HepG2 (cell line): ENCODE results near the gene DOCK1. TPM values are rescaled to one million over a fixed set of nuclear protein-coding genes. Genes with fewer than 3 reads are reported as not detected.

Experiments used
- ATAC-seq: fragments of 200-7000 bp; cut with Tn5 transposase; 3 replicates; pipeline ENCODE4 v1.9.1; 2020; ENCODE audit warnings: mild to moderate bottlenecking, moderate library complexity
- BruUV-seq: library from RNA; stranded (reverse); fragments of 400-500 nt; replicated peaks from 2 replicates; lab custom pipeline; 2021; lab: Mats Ljungman, UMichigan
- CTCF ChIA-PET: fragments of 300-600 bp; formaldehyde crosslinking; extraction: SDS; loops from one replicate; lab custom pipeline; 2021; ENCODE audit warnings: low total read pairs, inconsistent platforms, low intra/inter-chr PET ratio; lab: Yijun Ruan, JAX
- POLR2A ChIA-PET: fragments of 350-600 bp; sonication (Branson Sonifier 250); formaldehyde crosslinking; loops from one replicate; lab custom pipeline; 2020; ENCODE audit warnings: antibody characterized with exemption, inconsistent platforms; lab: Yijun Ruan, JAX
- DNase-seq: peaks from one replicate; pipeline ENCODE4 v3.0.0-alpha.2; 2015; ENCODE audit warnings: low spot score
- FAIRE-seq: peaks from 3 replicates; lab custom pipeline; 2011; peaks lifted over from hg19 to GRCh38; lab: Jason Lieb, UNC
- H2AFZ ChIP-seq: one replicate; pipeline ENCODE4 v1.6.1; 2011; ENCODE audit warnings: low read length, inconsistent platforms
- H3K27ac ChIP-seq: fragments of 300-600 bp; 3 replicates; pipeline ENCODE4 v1.8.0; 2011; ENCODE audit warnings: mixed run types, mild to moderate bottlenecking, mixed read lengths, low read length, inconsistent platforms; ENCODE audit not compliant: insufficient read depth; ENCODE audit errors: extremely low read length
- H3K27me3 ChIP-seq, 2 experiments: fragments of 200-600 bp in 1 of 2; 2 replicates in 1 of 2; 3 replicates in 1 of 2; pipeline versions ENCODE4 v1.6.0 to v1.8.0; 2011; ENCODE audit warnings: low read length in 2 of 2, mild to moderate bottlenecking in 2 of 2, moderate library complexity in 2 of 2, inconsistent platforms in 1 of 2; ENCODE audit not compliant: insufficient read depth in 2 of 2, control insufficient read depth in 1 of 2
- H3K36me3 ChIP-seq, 2 experiments: fragments of 200-600 bp in 1 of 2; replicated peaks in 1 of 2; 2 replicates in 1 of 2; 3 replicates in 1 of 2; pipeline versions ENCODE4 v1.5.1 to v1.8.0; 2011; ENCODE audit warnings: low read length in 2 of 2, inconsistent platforms in 1 of 2; ENCODE audit not compliant: insufficient read depth in 2 of 2, control insufficient read depth in 1 of 2
- H3K4me1 ChIP-seq: 2 replicates; pipeline ENCODE4 v1.5.1; 2012; ENCODE audit warnings: low read length, inconsistent platforms; ENCODE audit not compliant: insufficient read depth
- H3K4me2 ChIP-seq: 2 replicates; pipeline ENCODE4 v1.6.0; 2011; ENCODE audit warnings: low read depth, low read length, inconsistent platforms
- H3K4me3 ChIP-seq, 3 experiments: fragments of 200-600 bp in 1 of 3; sonication (generic), shearing (Covaris generic) in 1 of 3; replicated peaks in 1 of 3; 2 replicates each; pipeline ENCODE4 v1.5.1; 2011 to 2016; ENCODE audit warnings: low read length in 3 of 3, inconsistent platforms in 2 of 3, low read depth in 2 of 3, mild to moderate bottlenecking in 2 of 3, control low read depth in 1 of 3, mixed read lengths in 1 of 3; ENCODE audit not compliant: insufficient read depth in 1 of 3
- H3K79me2 ChIP-seq: one replicate; pipeline ENCODE4 v1.6.1; 2011; ENCODE audit warnings: low read length, inconsistent platforms; ENCODE audit not compliant: insufficient read depth
- H3K9ac ChIP-seq: 2 replicates; pipeline ENCODE4 v1.6.0; 2011; ENCODE audit warnings: mild to moderate bottlenecking, low read depth, low read length, inconsistent platforms; ENCODE audit not compliant: insufficient read depth
- H3K9me3 ChIP-seq: 2 replicates; pipeline ENCODE4 v1.5.1; 2012; ENCODE audit warnings: mild to moderate bottlenecking, low read length
- H4K20me1 ChIP-seq: 2 replicates; pipeline ENCODE4 v1.6.0; 2011; ENCODE audit warnings: inconsistent platforms, mild to moderate bottlenecking, low read length, moderate library complexity; ENCODE audit not compliant: insufficient read depth
- ATF4 ChIP-seq, 2 experiments: fragments of 450-650 bp in 1 of 2; sonication (generic) in 1 of 2; formaldehyde crosslinking; IDR thresholded peaks; 2 replicates each; pipeline versions ENCODE4 v1.5.0 to v1.8.0; 2020 to 2022; ENCODE audit warnings: mild to moderate bottlenecking in 1 of 2, missing genetic modification reagents in 1 of 2
- MED1 ChIP-seq: sonication (generic); formaldehyde crosslinking; IDR thresholded peaks from 2 replicates; pipeline ENCODE4 v1.4.0; 2020; ENCODE audit warnings: missing genetic modification reagents
- NCOA1 ChIP-seq: sonication (generic); formaldehyde crosslinking; IDR thresholded peaks from 2 replicates; pipeline ENCODE4 v1.9.0; 2021; ENCODE audit warnings: missing genetic modification reagents
- PPARG ChIP-seq: conservative IDR thresholded peaks from 2 replicates; pipeline ENCODE4 v1.6.1; 2016; ENCODE audit warnings: missing biosample characterization, missing genetic modification reagents
- RFXANK ChIP-seq: IDR thresholded peaks from 2 replicates; pipeline ENCODE4 v1.6.1; 2016
- SCMH1 ChIP-seq: sonication (generic); formaldehyde crosslinking; IDR thresholded peaks from 2 replicates; pipeline ENCODE4 v1.9.0; 2021; ENCODE audit warnings: missing genetic modification reagents, mild to moderate bottlenecking, borderline replicate concordance
- SKI ChIP-seq: fragments of 450-650 bp; IDR thresholded peaks from one replicate; pipeline ENCODE4 v1.6.1; 2018; ENCODE audit warnings: mild to moderate bottlenecking; ENCODE audit not compliant: partially characterized antibody
- ZMYM2 ChIP-seq: sonication (generic); formaldehyde crosslinking; IDR thresholded peaks from 2 replicates; pipeline ENCODE4 v1.8.0; 2022; ENCODE audit warnings: mild to moderate bottlenecking, missing genetic modification reagents
- WGBS: methylation state at CpG from one replicate; pipeline ENCODE4 v1.1.6; 2017; ENCODE audit warnings: low lambda C conversion rate; 5-methylcytosine and 5-hydroxymethylcytosine counted together
- in situ Hi-C: cut with HindIII; loops from 2 replicates; pipeline ENCODE4 v1.10.0; 2017; ENCODE audit warnings: low pct_unique_long_range_greater_than_20kb; ENCODE audit not compliant: extremely low pct_ligation_motif_present
- intact Hi-C: fragments of 100-400 bp; cut with micrococcal nuclease; formaldehyde crosslinking; loops from one replicate; pipeline ENCODE4 v1.10.0; 2022; ENCODE audit not compliant: unreplicated experiment
- polyA plus RNA-seq, 8 experiments: library from polyadenylated mRNA; depleted of rRNA in 3 of 8; stranded (reverse) in 7 of 8; unstranded in 1 of 8; fragments of >200 nt; fragmentation: Illumina TruSeq in 4 of 8; extraction: Trizol in 4 of 8; gene quantifications; 2 replicates each; pipeline versions ENCODE4 v1.2.1 to v1.2.3, GENCODE V29; 2011 to 2016; ENCODE audit warnings: low read depth in 4 of 8, missing spikeins in 1 of 8, mixed read lengths in 1 of 8; ENCODE audit not compliant: insufficient read depth in 1 of 8
- total RNA-seq, 5 experiments: library from RNA; depleted of rRNA; stranded (reverse); fragments of >200 nt; fragmentation: Illumina TruSeq; extraction: Trizol; gene quantifications; 2 replicates each; pipeline ENCODE4 v1.2.3, GENCODE V29; 2016; ENCODE audit warnings: low read depth in 1 of 5
- TF ChIP-seq, protein P1 (sequence below): sonication (generic); formaldehyde crosslinking; IDR thresholded peaks from 2 replicates; pipeline ENCODE4 v1.4.0; 2020; ENCODE audit warnings: mild to moderate bottlenecking, missing genetic modification reagents

Gene DOCK1
- total and polyA plus RNA-seq, 2 of the 13 experiments (the other 11 are each of a cell fraction or from before 2014, with no cell fraction given): 8.3 to 25.5 TPM

GRCh38 chr10:127094984-127095383 lies 189.8 kb downstream of the DOCK1 start:
- Histone ChIP-seq H4K20me1 (no peaks in the 10 kb centered on the region), H3K36me3 (peaks cover 2 to 3% of the 10 kb centered on the region in 2 experiments; a peak in 3 of 5 replicates), H3K4me1 (peaks cover 21% of the 10 kb centered on the region), H3K4me2 (no peak overlapping the region), H3K4me3 (no peak overlapping the region), H3K9me3 (no peaks in the 10 kb centered on the region), H3K27ac (no peak overlapping the region), H2AFZ (no peak overlapping the region), H3K27me3 (no peaks in the 10 kb centered on the region), H3K79me2 (no peaks in the 10 kb centered on the region), H3K9ac (no peak overlapping the region)
- POLR2A ChIA-PET: no interaction called here
- FAIRE-seq (no peak), DNase-seq (no peak), ATAC-seq (no peak)
- no peak for TF ChIP-seq MED1 (CRISPR knock-in tag)
- no peak for TF ChIP-seq RFXANK (CRISPR knock-in tag)
- no peak for TF ChIP-seq SCMH1 (CRISPR knock-in tag)
- no peak for TF ChIP-seq SKI
- TF ChIP-seq ZMYM2: no peak
- TF ChIP-seq, protein P1, sequence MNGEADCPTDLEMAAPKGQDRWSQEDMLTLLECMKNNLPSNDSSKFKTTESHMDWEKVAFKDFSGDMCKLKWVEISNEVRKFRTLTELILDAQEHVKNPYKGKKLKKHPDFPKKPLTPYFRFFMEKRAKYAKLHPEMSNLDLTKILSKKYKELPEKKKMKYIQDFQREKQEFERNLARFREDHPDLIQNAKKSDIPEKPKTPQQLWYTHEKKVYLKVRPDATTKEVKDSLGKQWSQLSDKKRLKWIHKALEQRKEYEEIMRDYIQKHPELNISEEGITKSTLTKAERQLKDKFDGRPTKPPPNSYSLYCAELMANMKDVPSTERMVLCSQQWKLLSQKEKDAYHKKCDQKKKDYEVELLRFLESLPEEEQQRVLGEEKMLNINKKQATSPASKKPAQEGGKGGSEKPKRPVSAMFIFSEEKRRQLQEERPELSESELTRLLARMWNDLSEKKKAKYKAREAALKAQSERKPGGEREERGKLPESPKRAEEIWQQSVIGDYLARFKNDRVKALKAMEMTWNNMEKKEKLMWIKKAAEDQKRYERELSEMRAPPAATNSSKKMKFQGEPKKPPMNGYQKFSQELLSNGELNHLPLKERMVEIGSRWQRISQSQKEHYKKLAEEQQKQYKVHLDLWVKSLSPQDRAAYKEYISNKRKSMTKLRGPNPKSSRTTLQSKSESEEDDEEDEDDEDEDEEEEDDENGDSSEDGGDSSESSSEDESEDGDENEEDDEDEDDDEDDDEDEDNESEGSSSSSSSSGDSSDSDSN (CRISPR knock-in tag): no peak
- no peak for TF ChIP-seq PPARG (CRISPR knock-in tag)
- no peak for TF ChIP-seq ATF4 (CRISPR knock-in tag; IDR thresholded peaks at IDR 0.05)
- TF ChIP-seq NCOA1: no peak
- intact Hi-C loops (no loop called here), in situ Hi-C loops (no loop called here)
- no TSS peak for BruUV-seq
- WGBS: 97% methylated on average over 4 of the region's 4 CpGs
- CTCF ChIA-PET: no interaction called here
